ENCODE data around the gene GAL3ST3. TPM values are rescaled to one million over a fixed set of nuclear protein-coding genes. Genes with fewer than 3 reads are reported as not detected.

Gene GAL3ST3
- total and polyA plus RNA-seq, 10 of the 15 experiments (the other 5 are each of a cell fraction or from before 2014, with no cell fraction given) = 0.06 to 0.12 TPM; not detected in 8

- TF ChIP-seq NFYA (IDR thresholded peaks at IDR 0.05; ENCODE audit: borderline replicate concordance, low read depth, low read length) = no peak
- TF ChIP-seq E2F8 (IDR thresholded peaks at IDR 0.05; ENCODE audit: low read depth, partially characterized antibody) = no peak
- peak in 1 of 2 experiments; percentile 91; a peak in 2 of 3 replicates for TF ChIP-seq EGR1 (IDR thresholded peaks at IDR 0.05; ENCODE audit: borderline replicate concordance in 1 of 2, low read depth in 2 of 2, low read length in 2 of 2)
- TF ChIP-seq ZBED1 (IDR thresholded peaks at IDR 0.05; ENCODE audit: borderline replicate concordance) = peak; percentile 21; the same call in 1 of the 2 replicates
- TF ChIP-seq POLR2AphosphoS5 (IDR thresholded peaks at IDR 0.05; ENCODE audit: low read length) = 0 out of 2 replicates have a peak, but pooled peaks have one; percentile 16
- peak; percentile 68 for TF ChIP-seq POLR2A (IDR thresholded peaks at IDR 0.05; ENCODE audit: low read depth, low read length)
- TF ChIP-seq MXI1 (IDR thresholded peaks at IDR 0.05; ENCODE audit: low read depth, low read length) = peak; percentile 30; the same call in 1 of the 2 replicates
- peak; percentile 50; the same call in 1 of the 2 replicates for TF ChIP-seq PML (IDR thresholded peaks at IDR 0.05; ENCODE audit: low read length)
- no peak for TF ChIP-seq HDAC2 (IDR thresholded peaks at IDR 0.05)
- 0 out of 2 replicates have a peak, but pooled peaks have one; percentile 12 for TF ChIP-seq ELK1 (IDR thresholded peaks at IDR 0.05; ENCODE audit: low read depth, low read length)
- TF ChIP-seq SIX5 (IDR thresholded peaks at IDR 0.05; ENCODE audit: low read depth, low read length, severe bottlenecking) = no peak
- TF ChIP-seq KLF5 (IDR thresholded peaks at IDR 0.05; ENCODE audit: partially characterized antibody) = no peak
- TF ChIP-seq NKRF (conservative IDR thresholded peaks at IDR 0.05) = peak; percentile 14
- no peak for TF ChIP-seq REST (IDR thresholded peaks at IDR 0.05; ENCODE audit: low read depth, low read length)
Measured at GRCh38 chr11:66069715-66070603, 21.0 kb upstream of the GAL3ST3 start, which contains the start of gene PACS1 (continued).
